ENCODE data around the gene OR8B2.
"Not testable (repeated sequence)": the region's sequence is repeated elsewhere in the genome, so short reads cannot be mapped to it uniquely, and the experiment has no call there.

Gene OR8B2, protein sequence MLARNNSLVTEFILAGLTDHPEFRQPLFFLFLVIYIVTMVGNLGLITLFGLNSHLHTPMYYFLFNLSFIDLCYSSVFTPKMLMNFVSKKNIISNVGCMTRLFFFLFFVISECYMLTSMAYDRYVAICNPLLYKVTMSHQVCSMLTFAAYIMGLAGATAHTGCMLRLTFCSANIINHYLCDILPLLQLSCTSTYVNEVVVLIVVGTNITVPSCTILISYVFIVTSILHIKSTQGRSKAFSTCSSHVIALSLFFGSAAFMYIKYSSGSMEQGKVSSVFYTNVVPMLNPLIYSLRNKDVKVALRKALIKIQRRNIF

DNA sequence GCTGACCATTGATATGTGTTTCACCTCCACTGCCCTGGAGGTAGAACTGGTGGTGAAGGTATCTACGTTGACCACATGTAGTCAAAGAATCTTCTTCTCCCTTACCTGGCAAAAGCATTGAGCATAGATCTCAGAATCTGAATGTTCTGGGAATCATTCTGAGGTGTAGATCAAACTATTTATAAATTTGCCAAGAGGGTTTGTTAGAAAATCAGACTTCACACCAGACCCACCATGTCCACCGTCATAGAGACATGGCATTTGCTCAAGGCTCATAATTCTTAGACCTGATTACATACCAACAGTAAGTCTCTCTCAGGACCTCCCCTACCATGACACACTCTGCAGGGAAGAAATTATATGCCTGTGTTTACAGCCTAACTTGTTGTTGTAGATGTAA is at the start of gene OR8B2:
Gene OR8B2, minus strand, starts transcription at position 101 of the 400 bp plus-strand sequence. CDS start 1,156 bp downstream, outside the sequence.
- no peak for DNase-seq (ENCODE audit: low read depth)

- no peak for DNase-seq (ENCODE audit: low read depth)
Measured at GRCh38 chr11:124429599-124429998, 45.3 kb upstream of the OR8B2 start.

DNA sequence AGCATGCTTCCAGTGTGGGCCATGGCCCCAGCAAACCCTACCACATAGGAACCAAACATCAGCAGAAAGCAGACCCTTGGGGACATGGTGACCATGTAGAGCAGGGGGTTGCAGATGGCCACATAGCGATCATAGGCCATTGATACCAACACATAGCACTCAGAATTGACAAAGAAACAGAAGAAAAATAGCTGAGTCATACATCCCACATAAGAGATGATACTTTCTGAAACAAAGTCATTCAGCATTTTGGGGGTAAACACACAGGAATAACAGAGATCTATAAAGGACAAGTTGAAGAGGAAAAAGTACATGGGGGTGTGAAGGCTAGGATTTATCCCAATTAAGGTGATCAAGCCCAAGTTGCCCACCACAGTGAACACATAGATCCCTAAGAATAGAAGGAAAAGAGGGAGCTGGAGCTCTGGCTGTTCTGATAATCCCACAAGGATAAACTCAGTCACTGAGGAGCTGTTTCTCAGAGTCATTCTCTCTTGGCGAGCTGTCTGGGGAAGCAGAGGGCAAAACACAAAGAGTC is 40.2 kb upstream of the OR8B2 start, which contains the start of gene OR8B4:
Gene OR8B4, minus strand, starts transcription at position 488 of the 538 bp plus-strand sequence. Its CDS starts 0 bp downstream, at position 488.
- DNase-seq (ENCODE audit: low read depth), result no peak

DNA sequence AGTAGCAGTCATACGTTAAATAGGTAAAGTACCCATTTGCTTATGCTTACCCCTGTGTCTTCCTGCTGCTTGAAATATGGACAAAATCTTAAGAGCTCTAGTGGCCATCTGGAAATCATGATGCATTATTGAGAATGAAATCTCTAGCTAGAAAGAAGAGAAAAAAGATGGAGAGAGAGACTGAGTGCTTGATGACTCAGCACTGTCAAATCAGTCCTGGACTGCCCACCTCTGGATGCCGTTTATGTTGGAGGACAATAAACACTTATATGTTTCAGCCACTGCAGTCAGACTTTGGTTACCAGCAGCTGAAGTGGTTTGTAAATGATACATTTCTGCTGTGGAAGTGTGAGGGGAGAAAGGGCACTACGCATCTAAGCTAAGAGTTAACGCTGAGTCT is 36.7 kb upstream of the OR8B2 start:
- DNase-seq (ENCODE audit: low read depth), result no peak

DNA sequence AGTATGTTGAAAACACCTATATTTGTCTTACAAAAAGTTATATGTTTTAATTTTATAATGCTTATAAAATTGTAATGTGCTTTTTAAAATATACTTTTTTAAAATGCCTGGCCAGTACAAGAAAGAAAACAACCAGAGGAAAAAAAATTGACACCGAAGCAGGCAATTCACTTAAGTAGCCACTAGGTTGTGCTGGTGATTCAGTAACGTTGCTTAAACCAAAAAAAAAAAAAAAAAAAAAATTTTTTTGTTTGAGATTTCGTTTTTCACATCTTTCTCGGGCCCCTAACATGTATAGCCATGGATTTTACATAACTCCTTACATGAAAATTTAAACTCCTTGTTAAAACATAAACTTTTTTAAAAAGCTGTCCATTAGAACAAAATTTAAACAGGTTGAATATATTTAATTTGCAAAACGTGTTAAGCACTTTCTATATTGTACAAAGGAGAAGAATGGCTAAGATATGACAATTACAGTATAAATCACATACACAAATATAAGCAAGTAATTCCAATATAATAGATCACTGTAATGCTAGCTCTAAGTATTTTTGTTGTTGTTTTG is 31.1 kb upstream of the OR8B2 start:
- DNase-seq (ENCODE audit: low read depth), result peak; percentile 22

DNA sequence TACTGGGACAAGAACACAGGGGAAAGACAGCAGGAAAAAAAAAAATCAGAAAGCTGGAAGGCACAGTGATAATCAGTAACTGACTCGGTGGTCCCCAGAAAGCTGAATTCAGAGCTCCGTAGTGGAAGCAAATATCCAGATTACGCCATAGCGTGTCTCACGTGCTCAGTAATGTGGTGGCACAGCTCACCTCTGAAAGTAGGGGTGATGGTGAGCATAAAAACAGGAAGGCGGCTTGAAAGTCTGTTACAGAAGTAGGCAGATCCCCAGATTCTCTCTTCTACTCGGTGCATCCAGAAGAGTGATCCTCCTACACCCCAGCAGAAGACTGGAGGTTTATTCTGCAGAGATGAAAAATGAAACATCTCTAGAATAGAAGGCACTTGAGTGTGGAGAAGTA is 25.6 kb upstream of the OR8B2 start:
- DNase-seq (ENCODE audit: low read depth), result no peak

- no peak for DNase-seq (ENCODE audit: low read depth)
Measured at GRCh38 chr11:124405581-124405980, 21.3 kb upstream of the OR8B2 start.

GRCh38 chr11:124403186-124403585 is 18.9 kb upstream of the OR8B2 start:
- not testable (repeated sequence) for DNase-seq (ENCODE audit: low read depth)

- DNase-seq (ENCODE audit: low read depth), result peak; percentile 70
Measured at GRCh38 chr11:124402326-124402922, 18.1 kb upstream of the OR8B2 start.

DNA sequence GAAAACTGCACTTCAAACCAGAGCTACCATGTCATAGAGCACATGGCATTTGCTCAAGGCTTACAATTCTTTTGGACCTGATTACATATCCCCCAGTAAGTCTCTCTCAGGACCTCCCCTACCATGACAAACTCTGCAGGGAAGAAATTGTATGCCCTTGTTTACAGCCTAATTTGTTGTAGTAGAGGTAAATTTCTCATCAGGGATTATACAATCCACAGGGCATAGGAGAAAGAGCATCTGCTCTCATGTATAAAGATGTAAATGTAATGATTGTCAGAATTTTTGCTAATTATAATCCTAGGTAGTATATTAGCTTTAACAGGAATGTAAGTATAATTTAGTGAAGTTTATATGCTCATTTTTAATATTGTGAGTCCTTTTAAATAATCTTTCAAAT is 14.6 kb upstream of the OR8B2 start, which contains the start of gene OR8B3:
Gene OR8B3, minus strand, starts transcription at position 101 of the 400 bp plus-strand sequence. CDS start 1,673 bp downstream, outside the sequence.
- DNase-seq (ENCODE audit: low read depth), result no peak

GRCh38 chr11:124396847-124397246 is 12.5 kb upstream of the OR8B2 start:
- not testable (repeated sequence) for DNase-seq (ENCODE audit: low read depth)

GRCh38 chr11:124394408-124394807 is 10.1 kb upstream of the OR8B2 start:
- DNase-seq (ENCODE audit: low read depth), result peak; percentile 19

DNA sequence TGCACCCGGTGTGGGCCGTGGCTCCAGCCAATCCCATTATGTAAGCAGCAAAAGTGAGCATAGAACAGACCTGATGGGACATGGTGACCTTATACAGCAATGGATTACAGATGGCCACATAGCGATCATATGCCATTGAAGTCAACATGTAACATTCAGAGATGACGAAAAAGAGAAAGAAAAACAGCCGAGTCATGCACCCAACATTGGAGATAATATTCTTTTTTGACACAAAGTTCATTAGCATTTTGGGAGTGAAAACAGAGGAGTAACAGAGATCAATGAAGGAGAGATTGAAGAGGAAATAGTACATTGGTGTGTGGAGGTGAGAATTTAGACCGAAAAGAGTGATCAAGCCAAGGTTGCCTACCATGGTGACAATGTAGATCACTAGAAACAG is 1.4 kb downstream of the OR8B2 start:
- DNase-seq (ENCODE audit: low read depth), result not testable (repeated sequence)

- DNase-seq (ENCODE audit: low read depth), result no peak
Measured at GRCh38 chr11:124380585-124380984, 3.7 kb downstream of the OR8B2 start.

- no peak for DNase-seq (ENCODE audit: low read depth)
Measured at GRCh38 chr11:124376280-124376679, 8.0 kb downstream of the OR8B2 start.

GRCh38 chr11:124359566-124359965 is 24.7 kb downstream of the OR8B2 start:
- DNase-seq (ENCODE audit: low read depth), result no peak

DNA sequence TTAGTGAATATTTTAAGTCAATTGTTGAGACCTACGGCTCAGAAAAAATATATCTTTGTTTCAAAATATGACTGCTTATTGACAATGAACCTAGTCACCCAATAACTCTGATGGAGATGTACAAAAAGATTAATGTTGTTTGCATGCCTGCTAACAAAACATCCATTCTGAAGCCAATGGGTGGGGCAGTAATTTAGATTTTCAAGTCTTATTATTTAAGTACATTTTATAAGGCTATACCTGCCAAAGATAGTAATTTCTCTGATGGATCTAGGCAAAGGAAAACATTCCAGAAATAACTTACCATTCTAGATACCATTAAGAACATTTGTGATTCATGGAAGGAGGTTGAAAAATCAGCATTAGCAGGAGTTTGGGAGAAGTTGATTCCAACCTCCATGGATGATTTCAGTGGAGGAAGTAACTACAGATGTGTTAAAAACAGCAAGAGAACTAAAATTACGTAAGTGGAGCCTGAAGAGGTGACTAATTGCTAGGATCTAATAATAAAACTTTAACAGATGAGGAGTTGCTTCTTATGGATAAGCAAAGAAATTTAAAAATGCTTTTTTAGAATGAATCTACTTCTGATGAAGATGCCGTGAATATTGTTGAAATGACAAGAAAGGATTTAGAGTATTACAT is 37.9 kb downstream of the OR8B2 start:
- no peak for DNase-seq (ENCODE audit: low read depth)

GRCh38 chr11:124344346-124344745 is 40.0 kb downstream of the OR8B2 start:
- no peak for DNase-seq (ENCODE audit: low read depth)

GRCh38 chr11:124340142-124340447 is 44.2 kb downstream of the OR8B2 start:
- no peak for DNase-seq (ENCODE audit: low read depth)

- DNase-seq (ENCODE audit: low read depth), result no peak
Measured at GRCh38 chr11:124339396-124340141, 44.7 kb downstream of the OR8B2 start.

Measured in non-pigmented ciliary epithelial cell (primary cell).